ENCODE data around the gene MSH5. TPM values are rescaled to one million over a fixed set of nuclear protein-coding genes. Genes with fewer than 3 reads are reported as not detected.
A peak's percentile ranks its signal among the peaks of the same experiment; 100 is the strongest.

MSH5 gene
- polyA plus RNA-seq, 1 donor from 2014 or later = 7.8 TPM

- Histone ChIP-seq H3K9me3 (ENCODE audit: low read length) (no peaks in the 10 kb centered on the region), H3K4me3 (ENCODE audit: low read length) (peak overlapping the region; percentile 92), H3K27me3 (ENCODE audit: insufficient read depth, low read depth, low read length) (no peaks in the 10 kb centered on the region), H2AFZ (ENCODE audit: low read depth, low read length) (peak overlapping the region; percentile 97), H4K20me1 (ENCODE audit: insufficient read depth) (no peaks in the 10 kb centered on the region), H3K4me2 (ENCODE audit: low read length) (peak overlapping the region; percentile 51), H3K27ac (ENCODE audit: low read length) (peak overlapping the region; percentile 76), H3F3A (ENCODE audit: insufficient read depth, low read length, poor library complexity, severe bottlenecking) (no peaks in the 10 kb centered on the region), H3K79me2 (replicated peaks; ENCODE audit: insufficient read depth, low read length) (peaks cover 24% of the 10 kb centered on the region), H3K9me2 (ENCODE audit: insufficient read depth, low read length) (no peaks in the 10 kb centered on the region), H3K9ac (ENCODE audit: low read length) (peak overlapping the region; percentile 96), H3K36me3 (ENCODE audit: insufficient read depth, low read length) (no peaks in the 10 kb centered on the region)
- TF ChIP-seq RAD21 (conservative IDR thresholded peaks at IDR 0.05) (no peak), POLR2AphosphoS5 (IDR thresholded peaks at IDR 0.05) (no peak), CTCF (IDR thresholded peaks at IDR 0.05; ENCODE audit: poor library complexity, severe bottlenecking) (no peak), MXI1 (conservative IDR thresholded peaks at IDR 0.05; ENCODE audit: poor library complexity, severe bottlenecking) (no peak), EP300 (conservative IDR thresholded peaks at IDR 0.05; ENCODE audit: poor library complexity, severe bottlenecking) (no peak), EZH2 (IDR thresholded peaks at IDR 0.05; ENCODE audit: borderline replicate concordance, insufficient read depth, low read length, poor library complexity, severe bottlenecking) (no peak), SMC3 (conservative IDR thresholded peaks at IDR 0.05; ENCODE audit: poor library complexity) (no peak), REST (IDR thresholded peaks at IDR 0.05; ENCODE audit: borderline replicate concordance) (no peak), TAF1 (IDR thresholded peaks at IDR 0.05; ENCODE audit: low read depth) (no peak)
Observed at GRCh38 chr6:31730631-31731086, 9.1 kb upstream of the MSH5 start.

- no peak overlapping the region for H3K4me2 ChIP-seq (ENCODE audit: low read length)
Observed at GRCh38 chr6:31732029-31732428, 7.8 kb upstream of the MSH5 start.

More at GRCh38 chr6:31732029-31732428, 7.8 kb upstream of the MSH5 start:
- peaks cover 24% of the 10 kb centered on the region for H3K79me2 ChIP-seq (replicated peaks; ENCODE audit: insufficient read depth, low read length)
- no peak overlapping the region for H3K4me3 ChIP-seq (ENCODE audit: low read length)
- H3K36me3 ChIP-seq (ENCODE audit: insufficient read depth, low read length) = no peaks in the 10 kb centered on the region
- no peak overlapping the region for H3K9ac ChIP-seq (ENCODE audit: low read length)
- H3K27ac ChIP-seq (ENCODE audit: low read length) = no peak overlapping the region
- no peak overlapping the region for H2AFZ ChIP-seq (ENCODE audit: low read depth, low read length)
- no peaks in the 10 kb centered on the region for H4K20me1 ChIP-seq (ENCODE audit: insufficient read depth)
- no peaks in the 10 kb centered on the region for H3K9me3 ChIP-seq (ENCODE audit: low read length)
- H3F3A ChIP-seq (ENCODE audit: insufficient read depth, low read length, poor library complexity, severe bottlenecking) = no peaks in the 10 kb centered on the region
- no peaks in the 10 kb centered on the region for H3K9me2 ChIP-seq (ENCODE audit: insufficient read depth, low read length)
- no peak for TF ChIP-seq CTCF (IDR thresholded peaks at IDR 0.05; ENCODE audit: poor library complexity, severe bottlenecking)
- TF ChIP-seq RAD21 (conservative IDR thresholded peaks at IDR 0.05) = no peak
- H3K27me3 ChIP-seq (ENCODE audit: insufficient read depth, low read depth, low read length) = no peaks in the 10 kb centered on the region

Data from neural cell (in vitro differentiated cells).